Esophagus squamous epithelium (tissue), 5 donors: Measurements from ENCODE around the gene ELF5. TPM values are rescaled to one million over a fixed set of nuclear protein-coding genes. Genes with fewer than 3 reads are reported as not detected.

Experiments
- DNase-seq: peaks from one replicate; lab custom pipeline; 2025; lab: John Stamatoyannopoulos, UW
- H3K27ac ChIP-seq, 4 donors: fragments of 200-600 bp; sonication (generic); one replicate each; pipeline ENCODE4 v1.5.1; 2016 to 2019; ENCODE audit warnings: mild to moderate bottlenecking in 1 of 4
- H3K27me3 ChIP-seq, 4 donors: fragments of 200-600 bp; sonication (generic); 1 replicate in 3 of 4; 2 replicates in 1 of 4; pipeline versions ENCODE4 v1.5.1 to v1.6.0; 2017 to 2021; ENCODE audit warnings: antibody characterized with exemption in 1 of 4
- H3K36me3 ChIP-seq, 3 donors: fragments of 200-600 bp; sonication (generic); one replicate each; pipeline ENCODE4 v1.5.1; 2016 to 2019
- H3K4me1 ChIP-seq, 3 donors: fragments of 200-600 bp; sonication (generic); one replicate each; pipeline ENCODE4 v1.5.1; 2017 to 2019
- H3K4me3 ChIP-seq, 4 donors: fragments of 200-600 bp; sonication (generic); 1 replicate in 3 of 4; 2 replicates in 1 of 4; pipeline ENCODE4 v1.5.1; 2016 to 2019; ENCODE audit warnings: mild to moderate bottlenecking in 2 of 4, moderate library complexity in 1 of 4
- H3K9me3 ChIP-seq, 3 donors: fragments of 200-600 bp; sonication (generic); one replicate each; pipeline ENCODE4 v1.5.1; 2016 to 2019
- CTCF ChIP-seq, 6 experiments: fragments of 450-650 bp in 4 of 6; fragments of 200-600 bp in 2 of 6; sonication (generic) in 2 of 6; IDR thresholded peaks; one replicate each; pipeline ENCODE4 v1.5.1; 2016 to 2019; ENCODE audit warnings: antibody characterized with exemption in 6 of 6, mild to moderate bottlenecking in 4 of 6, moderate library complexity in 4 of 6
- POLR2A ChIP-seq, 4 donors: fragments of 450-650 bp; IDR thresholded peaks; one replicate each; pipeline ENCODE4 v1.6.1; 2017; ENCODE audit warnings: antibody characterized with exemption in 4 of 4, mild to moderate bottlenecking in 4 of 4, moderate library complexity in 3 of 4
- WGBS, 2 donors: methylation state at CpG; one replicate each; pipeline ENCODE4 v1.1.5; 2018; 5-methylcytosine and 5-hydroxymethylcytosine counted together
- intact Hi-C: fragments of 100-400 bp; cut with DNase I; formaldehyde crosslinking; loops from one replicate; pipeline ENCODE4 v1.15.0; 2022
- total RNA-seq, 4 donors: library from RNA; depleted of rRNA; stranded (reverse); fragments of >200 nt; gene quantifications; one replicate each; pipeline ENCODE4 v1.1.0, GENCODE V29; 2016
- donor health status: DM: yes; HTN: yes; CAD: no.

The ELF5 gene
- total RNA-seq, 4 donors from 2014 or later, result 0.11 to 1.8 (median 0.32) TPM

DNA sequence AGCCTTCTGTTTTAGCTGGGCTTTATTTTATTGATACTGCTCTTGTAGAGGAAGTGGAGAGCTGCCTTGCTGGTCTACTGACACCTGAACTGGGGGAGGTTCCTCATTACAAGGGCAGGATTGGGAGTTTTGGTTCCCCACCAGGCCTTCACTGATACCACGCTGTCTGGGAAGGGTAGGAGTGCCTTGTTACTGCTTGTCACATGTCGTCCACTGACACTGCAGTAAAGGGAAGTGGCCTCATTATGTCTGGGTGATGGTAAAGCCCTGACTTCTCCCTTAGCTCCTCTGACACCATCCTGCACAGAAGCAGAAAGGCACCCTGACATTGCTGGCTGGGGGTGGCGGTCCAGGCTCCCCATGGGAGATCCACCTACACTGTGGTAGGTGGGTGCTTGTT lies 38.7 kb upstream of the ELF5 start:
- H3K27me3 ChIP-seq, result peaks cover 0 to 64% (median 0%) of the 10 kb centered on the region in 4 donors
- no peaks in the 10 kb centered on the region for H3K9me3 ChIP-seq
- TF ChIP-seq CTCF (IDR thresholded peaks at IDR 0.05), result no peak
- TF ChIP-seq POLR2A (IDR thresholded peaks at IDR 0.05), result no peak
- H3K36me3 ChIP-seq, result no peaks in the 10 kb centered on the region
- no peaks in the 10 kb centered on the region for H3K4me1 ChIP-seq
- no peak overlapping the region for H3K27ac ChIP-seq
- intact Hi-C loops, result no loop called here
- DNase-seq, result no peak
- H3K4me3 ChIP-seq, result no peak overlapping the region
- 50 to 67% methylated on average over 1 of the region's 3 CpGs for WGBS, 2 donors

DNA sequence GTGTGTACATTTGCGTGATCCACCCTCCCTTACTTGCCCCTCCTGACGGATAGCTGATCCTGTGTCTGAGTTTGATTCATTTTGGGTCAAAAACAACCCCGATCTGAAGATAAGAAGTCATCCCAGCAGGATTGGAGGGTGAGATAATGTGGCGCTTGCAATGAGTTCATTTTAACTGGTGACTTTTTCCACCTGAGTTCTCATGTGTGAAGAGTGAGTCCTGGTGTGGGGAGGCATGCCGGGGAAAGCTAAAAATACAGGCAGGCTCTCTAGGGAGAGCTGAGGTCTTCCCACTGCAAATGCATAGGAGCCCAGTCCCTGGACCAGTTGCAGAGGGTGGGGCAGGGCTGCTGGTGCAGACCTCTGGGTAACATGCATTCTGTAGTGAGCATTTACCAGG lies 35.7 kb upstream of the ELF5 start:
- no peak for DNase-seq
- 58 to 60% methylated on average over 4 to 5 of the region's 5 CpGs for WGBS, 2 donors
- H3K27me3 ChIP-seq, result peaks cover 0 to 56% (median 0%) of the 10 kb centered on the region in 4 donors
- peaks cover 0 to 6% (median 0%) of the 10 kb centered on the region in 3 donors for H3K4me1 ChIP-seq
- no peaks in the 10 kb centered on the region for H3K9me3 ChIP-seq
- no peaks in the 10 kb centered on the region for H3K36me3 ChIP-seq
- no peak overlapping the region for H3K27ac ChIP-seq
- H3K4me3 ChIP-seq, result no peak overlapping the region
- intact Hi-C loops, result no loop called here
- TF ChIP-seq CTCF (IDR thresholded peaks at IDR 0.05) (no peak), POLR2A (IDR thresholded peaks at IDR 0.05) (no peak)

DNA sequence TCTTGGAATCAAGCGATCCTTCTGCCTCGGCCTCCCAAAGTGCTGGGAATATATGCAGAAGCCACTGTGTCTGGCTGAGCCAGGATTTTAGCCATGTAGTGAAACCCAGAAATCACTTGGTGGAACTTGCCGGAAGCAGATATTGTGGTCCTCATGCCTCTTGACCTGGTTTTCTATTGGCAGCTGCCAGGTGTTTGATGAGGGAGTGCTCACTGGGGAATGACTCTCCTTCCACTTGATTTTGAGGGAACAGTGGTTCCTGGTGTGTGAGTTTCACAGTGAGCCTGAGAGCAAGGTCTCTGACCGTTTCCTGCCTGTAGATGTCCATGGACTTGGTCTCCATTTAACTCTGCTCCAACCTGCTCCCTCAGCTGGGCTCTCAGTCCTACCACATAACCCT lies 34.7 kb upstream of the ELF5 start:
- intact Hi-C loops, result no loop called here
- TF ChIP-seq POLR2A (IDR thresholded peaks at IDR 0.05), result no peak
- TF ChIP-seq CTCF (IDR thresholded peaks at IDR 0.05), result no peak
- no peak for DNase-seq
- Histone ChIP-seq H3K27me3 (peaks cover 0 to 61% (median 0%) of the 10 kb centered on the region in 4 donors), H3K36me3 (no peaks in the 10 kb centered on the region), H3K4me3 (no peak overlapping the region), H3K27ac (no peak overlapping the region), H3K4me1 (peaks cover 0 to 6% (median 0%) of the 10 kb centered on the region in 3 donors), H3K9me3 (no peaks in the 10 kb centered on the region)
- 89 to 100% methylated on average over 2 to 4 of the region's 4 CpGs for WGBS, 2 donors

DNA sequence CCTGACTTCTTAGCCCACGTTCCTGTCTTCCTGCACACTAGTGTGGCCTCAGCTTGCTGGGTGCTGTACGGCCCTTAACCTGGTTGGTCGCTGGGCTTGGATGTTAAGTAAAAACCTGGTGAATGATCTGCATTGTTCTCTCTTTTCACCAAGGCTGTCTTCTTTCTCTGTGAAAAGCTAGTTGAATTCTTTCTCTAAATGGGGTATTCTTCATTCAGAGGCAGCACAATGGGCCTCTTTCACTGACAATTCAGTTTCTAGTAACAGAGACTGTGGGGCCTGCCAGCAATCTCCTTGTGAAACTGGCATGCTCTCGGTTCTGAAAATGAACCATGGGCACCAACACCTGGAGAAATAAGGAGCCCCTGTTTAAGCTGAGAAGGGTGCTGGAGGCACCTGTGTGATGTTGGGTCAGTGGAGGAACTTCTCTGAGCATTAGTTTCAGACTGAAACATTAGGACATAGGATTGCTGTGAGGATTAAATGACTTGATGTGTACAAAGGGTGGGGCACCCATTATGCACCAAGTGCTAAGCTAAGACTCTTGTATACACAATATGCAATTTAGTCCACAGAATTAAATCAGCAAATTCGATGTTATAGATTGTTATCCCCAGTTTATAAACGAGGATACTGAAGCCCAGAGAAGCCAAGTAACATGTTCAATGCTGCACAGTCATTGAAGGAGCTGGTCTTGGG lies 33.1 kb upstream of the ELF5 start:
- H3K27me3 ChIP-seq, result peaks cover 0 to 64% (median 0%) of the 10 kb centered on the region in 4 donors
- WGBS, 2 donors, result 42 to 69% methylated on average over 5 to 6 of the region's 6 CpGs
- intact Hi-C loops, result no loop called here
- no peak for DNase-seq
- no peaks in the 10 kb centered on the region for H3K9me3 ChIP-seq
- H3K4me1 ChIP-seq, result peaks cover 0 to 6% (median 0%) of the 10 kb centered on the region in 3 donors
- no peak overlapping the region for H3K27ac ChIP-seq
- H3K4me3 ChIP-seq, result no peak overlapping the region
- no peaks in the 10 kb centered on the region for H3K36me3 ChIP-seq
- TF ChIP-seq CTCF (IDR thresholded peaks at IDR 0.05), result no peak
- TF ChIP-seq POLR2A (IDR thresholded peaks at IDR 0.05), result no peak

GRCh38 chr11:34542089-34542488 lies 28.5 kb upstream of the ELF5 start:
- no peak for DNase-seq
- H3K9me3 ChIP-seq, result no peaks in the 10 kb centered on the region
- peaks cover 0 to 78% (median 0%) of the 10 kb centered on the region in 4 donors for H3K27me3 ChIP-seq
- intact Hi-C loops, result no loop called here
- no peak overlapping the region for H3K27ac ChIP-seq
- H3K4me1 ChIP-seq, result peaks cover 0 to 16% (median 0%) of the 10 kb centered on the region in 3 donors
- TF ChIP-seq CTCF (IDR thresholded peaks at IDR 0.05) (no peak), POLR2A (IDR thresholded peaks at IDR 0.05) (no peak)
- H3K4me3 ChIP-seq, result no peak overlapping the region
- H3K36me3 ChIP-seq, result no peaks in the 10 kb centered on the region
